HG03095 (cell line): Measurements from ENCODE around the gene ACSBG1.
"Not testable (repeated sequence)": the region's sequence is repeated elsewhere in the genome, so short reads cannot be mapped to it uniquely, and the experiment has no call there.

Experiments
- ATAC-seq: cut with Tn5 transposase; IDR thresholded peaks from one replicate; pipeline ENCODE4 v1.9.1; 2021; ENCODE audit warnings: moderate library complexity; ENCODE audit not compliant: unreplicated experiment

Gene ACSBG1

DNA sequence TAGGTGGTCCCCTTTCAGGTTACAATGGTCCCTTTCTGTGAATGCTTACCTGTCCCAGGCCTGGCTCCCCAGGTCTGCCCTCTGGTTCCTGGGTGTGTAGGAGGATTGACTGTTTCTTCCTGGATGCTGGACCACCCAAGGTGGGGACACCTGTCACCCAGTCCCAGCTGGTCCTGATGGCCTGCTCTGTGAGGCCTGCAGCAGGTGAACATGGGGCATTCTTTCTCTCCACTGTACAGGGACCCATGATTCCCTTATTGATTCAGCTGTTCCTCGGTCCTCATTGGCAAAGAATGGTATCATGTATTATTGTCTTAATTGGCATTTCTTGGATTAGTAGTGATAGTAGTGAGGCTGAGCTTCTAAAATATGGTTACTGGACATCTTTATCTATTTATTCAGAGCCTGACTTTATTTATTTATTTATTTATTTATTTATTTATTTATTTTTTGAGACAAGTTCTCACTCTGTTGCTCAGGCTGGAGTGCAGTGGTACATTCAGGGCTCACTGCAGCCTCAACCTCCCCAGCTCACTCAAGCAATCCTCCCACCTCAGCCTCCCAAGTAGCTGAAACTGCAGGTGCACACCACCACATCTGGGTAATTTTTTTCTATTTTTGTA is 21.2 kb upstream of the ACSBG1 start:
- ATAC-seq = no peak

DNA sequence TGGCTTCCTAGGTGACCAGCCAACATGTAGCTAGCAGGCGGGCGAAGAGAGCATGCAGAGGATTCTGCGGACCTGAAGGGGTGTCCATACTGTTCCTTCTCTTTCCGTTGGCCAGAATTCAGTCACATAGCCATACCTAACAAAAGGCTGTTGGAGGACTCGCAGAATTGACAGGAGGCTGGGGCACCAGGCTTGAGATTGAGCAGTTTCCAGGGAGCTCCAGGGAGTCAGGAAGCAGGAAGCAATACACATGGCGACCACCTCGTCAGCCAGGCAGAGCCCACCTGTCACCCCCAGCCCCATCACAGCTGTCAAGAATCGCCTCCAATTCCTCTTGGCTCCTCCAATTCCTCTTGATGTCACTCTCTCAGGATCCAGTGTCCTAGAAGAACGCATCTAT is 16.8 kb upstream of the ACSBG1 start:
- ATAC-seq = no peak

- ATAC-seq = no peak
Observed at GRCh38 chr15:78249131-78249530, 14.8 kb upstream of the ACSBG1 start.

- ATAC-seq = no peak
Observed at GRCh38 chr15:78247911-78248310, 13.5 kb upstream of the ACSBG1 start.

DNA sequence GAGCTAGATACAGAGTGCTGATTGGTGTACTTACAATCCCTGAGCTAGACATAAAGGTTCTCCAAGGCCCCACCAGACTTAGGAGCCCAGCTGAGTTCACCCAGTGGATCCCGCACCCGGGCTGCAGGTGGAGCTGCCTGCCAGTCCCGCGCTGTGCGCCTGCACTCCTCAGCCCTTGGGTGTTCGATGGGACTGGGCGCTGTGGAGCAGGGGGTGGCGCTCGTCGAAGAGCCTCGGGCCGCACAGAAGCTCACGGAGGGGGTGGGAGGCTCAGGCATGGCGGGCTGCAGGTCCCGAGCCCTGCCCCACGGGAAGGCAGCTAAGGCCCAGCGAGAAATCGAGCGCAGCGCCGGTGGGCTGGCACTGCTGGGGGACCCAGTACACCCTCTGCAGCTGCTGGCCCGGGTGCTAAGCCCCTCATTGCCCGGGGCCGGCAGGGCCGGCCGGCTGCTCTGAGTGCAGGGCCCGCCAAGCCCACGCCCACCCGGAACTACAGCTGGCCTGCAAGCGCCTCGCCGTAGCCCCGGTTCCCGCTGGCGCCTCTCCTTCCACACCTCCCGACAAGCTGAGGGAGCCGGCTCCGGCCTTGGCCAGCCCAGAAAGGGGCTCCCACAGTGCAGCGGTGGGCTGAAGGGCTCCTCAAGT is 11.7 kb upstream of the ACSBG1 start:
- ATAC-seq = not testable (repeated sequence)

DNA sequence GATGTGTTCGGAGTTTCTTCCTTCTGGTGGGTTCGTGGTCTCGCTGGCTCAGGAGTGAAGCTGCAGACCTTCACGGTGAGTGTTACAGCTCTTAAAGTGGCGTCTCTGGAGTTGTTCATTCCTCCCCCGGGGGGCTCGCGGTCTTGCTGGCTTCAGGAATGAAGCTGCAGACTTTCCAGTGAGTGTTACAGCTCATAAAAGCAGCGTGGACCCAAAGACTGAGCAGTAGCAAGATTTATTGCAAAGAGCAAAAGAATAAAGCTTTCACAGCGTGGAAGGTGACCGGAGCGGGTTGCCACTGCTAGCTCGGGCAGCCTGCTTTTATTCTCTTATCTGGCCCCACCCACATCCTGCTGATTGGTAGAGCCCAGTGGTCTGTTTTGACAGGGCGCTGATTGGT is 11.0 kb upstream of the ACSBG1 start:
- ATAC-seq = not testable (repeated sequence)

DNA sequence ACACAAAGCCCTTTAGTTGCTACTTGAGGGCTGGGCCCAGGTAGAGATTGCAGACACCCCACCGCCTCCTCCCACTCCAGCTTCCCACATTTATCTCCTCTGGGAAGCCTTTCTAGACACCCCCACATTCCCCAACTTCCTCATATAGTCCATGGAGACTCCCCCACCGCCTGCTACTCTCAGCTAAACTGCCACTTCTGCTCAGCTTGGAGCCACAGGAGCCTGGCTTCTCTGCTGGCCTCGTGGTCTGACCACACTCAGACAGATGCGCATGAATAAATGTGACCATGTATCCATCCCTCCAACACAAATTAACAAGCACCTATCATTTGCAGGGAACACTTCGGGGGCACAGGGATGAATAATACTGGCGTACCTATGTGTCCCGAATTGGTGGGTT is 10.5 kb upstream of the ACSBG1 start:
- ATAC-seq = no peak

DNA sequence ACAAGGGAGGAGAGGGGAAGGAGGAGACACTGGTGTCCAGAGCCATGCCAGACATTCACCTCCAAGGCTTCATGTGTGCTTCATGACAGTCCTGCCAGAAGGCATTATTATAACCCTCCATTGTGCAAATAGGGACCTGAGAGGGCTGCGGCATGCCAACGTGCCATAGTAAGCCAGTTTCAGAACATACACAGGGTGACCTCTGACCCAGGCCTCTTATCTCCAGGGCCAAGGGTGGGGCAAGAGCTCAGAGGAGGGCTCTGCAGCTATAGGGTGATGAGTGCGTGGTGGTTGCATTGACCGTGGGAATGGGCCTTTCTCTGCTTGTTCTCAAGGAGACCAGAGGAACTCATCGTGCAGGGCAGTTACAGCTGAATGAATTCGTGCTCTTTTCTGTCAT is 9.7 kb upstream of the ACSBG1 start:
- no peak for ATAC-seq

GRCh38 chr15:78243491-78243941 is 9.2 kb upstream of the ACSBG1 start:
- no peak for ATAC-seq

DNA sequence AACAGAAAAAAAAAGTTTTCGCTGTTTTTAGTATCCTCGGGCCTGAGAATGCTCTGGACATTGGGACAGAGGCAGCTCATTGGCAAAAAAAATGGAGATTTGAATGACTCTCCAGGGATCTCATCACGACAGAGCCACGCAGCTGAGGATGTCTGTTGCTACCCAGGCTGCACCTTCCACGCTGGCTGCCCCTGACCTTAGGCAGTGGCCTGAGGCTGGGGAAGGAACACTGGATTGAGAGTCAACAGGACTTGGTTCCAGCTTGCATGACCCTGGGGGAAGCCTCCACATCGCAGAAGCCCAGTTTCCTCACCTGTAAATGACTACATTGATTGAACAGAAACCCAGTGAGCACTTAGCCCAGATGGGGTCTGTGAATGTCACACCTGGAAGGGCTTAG is 8.7 kb upstream of the ACSBG1 start:
- ATAC-seq = no peak

GRCh38 chr15:78242128-78242527 is 7.8 kb upstream of the ACSBG1 start:
- no peak for ATAC-seq

DNA sequence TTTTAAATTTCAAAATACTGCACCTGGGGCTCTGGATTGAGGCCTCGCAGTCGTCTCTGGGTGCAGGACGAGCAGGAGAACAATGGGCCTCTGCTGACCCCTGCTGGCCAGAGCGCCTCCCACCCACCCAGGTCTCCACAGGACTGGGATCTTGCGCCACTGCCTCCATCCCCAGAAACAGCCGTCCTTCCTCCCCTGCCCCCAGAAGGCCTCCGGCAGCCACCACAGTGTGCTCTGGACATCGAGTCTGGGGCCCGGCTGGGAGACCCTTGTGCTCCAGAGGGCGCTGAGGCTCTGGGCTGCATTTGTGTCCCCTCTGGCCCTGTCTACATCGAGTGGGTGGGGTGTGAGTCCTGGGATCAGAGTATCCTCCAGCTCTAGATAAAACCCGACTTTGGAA is 6.7 kb upstream of the ACSBG1 start:
- no peak for ATAC-seq

DNA sequence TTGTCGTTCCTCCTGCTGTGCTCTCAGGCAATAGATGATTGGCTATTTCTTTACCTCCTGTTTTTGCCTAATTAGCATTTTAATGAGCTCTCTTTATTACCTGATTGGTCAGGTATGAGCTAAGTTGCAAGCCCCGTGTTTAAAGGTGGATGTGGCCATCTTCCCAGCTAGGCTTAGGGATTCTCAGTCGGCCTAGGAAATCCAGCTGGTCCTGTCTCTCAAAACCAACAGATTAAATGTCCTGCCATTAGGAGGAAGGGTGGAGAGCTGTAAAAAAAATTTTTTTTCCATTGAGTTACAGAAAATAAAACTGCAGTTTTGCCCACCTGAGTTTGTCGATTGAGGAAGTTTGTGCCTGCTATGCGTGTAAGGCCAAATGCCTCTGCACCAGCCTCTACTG is 5.4 kb upstream of the ACSBG1 start:
- ATAC-seq = no peak

- no peak for ATAC-seq
Observed at GRCh38 chr15:78237146-78237545, 2.8 kb upstream of the ACSBG1 start.

DNA sequence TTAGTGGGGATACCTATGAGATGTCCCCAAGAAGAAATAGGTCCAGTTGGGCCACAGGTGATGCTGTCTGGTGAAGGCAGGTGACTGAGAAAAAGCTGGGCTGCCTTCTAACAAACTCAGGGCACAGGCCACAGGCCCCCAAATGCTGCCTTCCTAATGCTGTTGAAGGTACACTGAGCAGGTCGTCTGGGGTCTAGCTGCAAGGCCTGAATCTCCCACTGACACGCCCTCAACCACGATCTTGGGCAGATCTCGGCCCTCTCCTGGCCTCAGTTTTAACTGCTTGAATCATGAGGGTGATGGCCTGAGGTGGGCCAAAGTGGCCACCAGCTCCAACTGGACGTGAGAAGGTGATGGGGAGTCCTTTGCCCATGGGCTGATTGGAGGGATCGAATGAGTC is 2.1 kb upstream of the ACSBG1 start:
- ATAC-seq = no peak

DNA sequence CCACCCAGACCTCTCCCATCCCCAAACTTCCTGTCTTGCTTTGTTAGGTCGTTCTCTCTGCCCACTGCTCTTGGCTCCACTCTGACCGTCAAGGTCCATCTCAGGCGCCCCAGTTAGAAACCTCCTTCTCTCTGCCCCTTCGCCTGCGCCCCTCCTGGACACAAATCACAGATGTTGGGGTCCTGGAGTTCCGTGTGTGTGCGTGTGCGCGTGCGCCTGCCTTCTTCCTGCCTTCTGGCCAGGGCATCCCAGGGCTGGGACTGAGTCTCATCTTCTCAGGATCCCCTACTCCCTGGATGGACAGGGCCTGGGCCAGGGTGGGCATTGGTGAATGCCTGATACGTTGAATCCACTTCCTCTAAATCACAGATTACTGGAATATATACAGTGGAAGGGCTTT is 869 bp downstream of the ACSBG1 start:
- ATAC-seq = no peak

GRCh38 chr15:78232951-78233350 is 1.4 kb downstream of the ACSBG1 start:
- no peak for ATAC-seq

DNA sequence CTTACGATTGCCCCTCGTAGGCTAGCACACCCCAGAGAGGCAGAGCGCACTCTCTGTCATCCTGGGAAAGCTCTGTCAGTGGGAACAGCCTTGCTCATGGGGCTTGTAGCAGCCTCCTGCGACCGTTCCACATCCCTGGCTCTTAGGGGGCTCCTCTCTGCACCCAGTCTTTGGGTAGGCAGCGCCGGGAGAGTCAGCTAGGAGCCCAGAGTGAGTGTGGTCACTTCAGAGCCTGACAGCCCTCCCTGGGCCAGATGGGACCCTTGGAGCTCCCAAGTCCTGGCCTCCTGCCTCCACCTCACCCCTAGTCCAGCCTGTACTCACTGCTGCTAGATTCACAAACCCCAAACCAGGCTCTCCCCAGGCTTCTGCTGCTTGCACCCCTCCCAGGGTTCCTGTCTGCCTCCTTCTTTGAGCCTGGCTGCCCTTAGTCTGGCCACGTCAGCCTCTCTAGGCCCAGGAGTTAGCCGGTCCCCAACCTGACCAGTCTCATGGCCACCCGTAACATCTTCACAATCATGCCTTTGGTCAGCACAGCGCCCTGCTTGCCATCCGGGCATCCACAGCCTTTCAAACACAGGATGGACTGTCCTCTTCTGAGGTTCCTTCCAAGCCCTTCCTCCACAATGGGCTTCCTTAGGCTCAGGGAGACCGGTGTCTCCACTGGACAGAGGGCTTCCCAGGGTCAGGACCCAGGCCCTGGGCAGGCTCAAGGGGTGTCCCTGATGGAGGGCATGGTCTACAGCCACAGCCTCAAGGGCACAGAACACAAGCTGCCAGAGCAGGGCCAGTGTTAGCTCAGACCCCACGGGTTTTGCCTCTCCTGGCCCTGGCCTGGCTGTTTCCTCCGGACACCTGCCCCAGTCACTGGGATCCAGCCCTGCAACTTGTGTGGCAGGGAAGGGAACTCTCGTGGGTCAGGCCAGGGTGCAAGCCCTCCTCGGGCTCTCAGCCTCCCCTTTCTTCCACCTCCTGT is 4.6 kb downstream of the ACSBG1 start:
- ATAC-seq = no peak

GRCh38 chr15:78228356-78228996 is 5.9 kb downstream of the ACSBG1 start:
- ATAC-seq = no peak

DNA sequence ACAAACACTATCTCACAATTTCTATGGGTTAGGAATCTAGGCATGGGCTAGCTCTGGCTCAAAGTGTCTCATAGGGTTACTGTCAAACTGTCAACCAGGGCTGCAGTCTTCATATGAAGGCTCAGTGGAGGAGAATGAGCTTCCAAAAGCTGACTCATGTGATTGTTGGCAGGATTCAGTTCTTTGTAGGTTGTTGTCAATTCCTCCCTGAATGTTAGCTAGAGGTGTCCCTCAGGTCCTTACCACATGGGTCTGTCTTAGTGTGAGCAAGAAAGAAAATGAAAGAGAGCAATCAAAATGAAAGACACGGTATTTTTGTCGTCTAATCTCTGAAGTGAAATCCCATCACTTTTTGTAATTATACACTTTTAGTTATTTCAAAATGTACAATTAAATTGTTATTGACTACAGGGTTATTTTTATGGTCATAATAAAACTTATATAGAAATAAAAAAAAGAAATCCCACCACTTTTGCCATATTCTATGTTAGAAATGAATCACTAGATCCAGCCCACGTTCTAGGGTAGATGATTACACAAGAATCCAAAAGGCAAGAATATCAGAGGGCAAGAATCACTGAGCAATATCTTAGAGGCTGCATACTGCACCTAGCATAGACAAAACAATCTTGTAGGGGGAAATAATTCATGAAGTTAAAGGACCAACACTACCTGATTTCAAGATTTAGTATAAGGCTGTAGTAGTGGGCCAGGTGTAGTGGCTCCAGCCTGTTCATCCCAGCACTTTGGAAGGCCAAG is 8.4 kb downstream of the ACSBG1 start:
- no peak for ATAC-seq

GRCh38 chr15:78224023-78224411 is 10.3 kb downstream of the ACSBG1 start:
- no peak for ATAC-seq
